ENCODE results near the gene PFKP. TPM values are rescaled to one million over a fixed set of nuclear protein-coding genes. Genes with fewer than 3 reads are reported as not detected.

Gene PFKP
- total RNA-seq, 3 donors from 2014 or later, result 239 to 271 (median 253) TPM

DNA sequence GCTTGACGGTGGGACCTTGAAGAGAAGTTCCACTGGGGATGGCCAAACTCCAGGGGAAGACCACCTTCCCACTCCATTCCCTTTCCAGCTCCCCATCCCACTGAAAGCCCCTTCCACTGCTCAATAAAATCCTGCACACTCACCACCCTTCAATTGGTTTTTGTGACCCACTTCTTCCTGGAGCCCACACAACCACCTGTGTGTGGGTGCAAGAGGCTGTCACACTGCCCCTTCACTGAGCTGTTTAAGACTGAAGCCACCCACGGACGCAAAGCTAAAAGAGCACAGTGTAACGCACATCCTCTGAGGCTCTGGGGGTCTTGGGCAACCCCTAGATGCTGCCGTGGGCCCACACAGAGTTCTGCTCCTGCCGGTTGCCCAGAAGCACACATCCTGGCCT, 118.0 kb downstream of the PFKP start:
- ATAC-seq, result no peak
- Mint-ChIP-seq H3K36me3 (ENCODE audit: insufficient read depth) (no peaks in the 10 kb centered on the region), H3K4me1 (ENCODE audit: low read depth) (peaks cover 13% of the 10 kb centered on the region), H3K9me3 (no peaks in the 10 kb centered on the region), H3K27me3 (ENCODE audit: low read depth) (peaks cover 11% of the 10 kb centered on the region), H3K4me3 (no peak overlapping the region)
- no peak for DNase-seq

DNA sequence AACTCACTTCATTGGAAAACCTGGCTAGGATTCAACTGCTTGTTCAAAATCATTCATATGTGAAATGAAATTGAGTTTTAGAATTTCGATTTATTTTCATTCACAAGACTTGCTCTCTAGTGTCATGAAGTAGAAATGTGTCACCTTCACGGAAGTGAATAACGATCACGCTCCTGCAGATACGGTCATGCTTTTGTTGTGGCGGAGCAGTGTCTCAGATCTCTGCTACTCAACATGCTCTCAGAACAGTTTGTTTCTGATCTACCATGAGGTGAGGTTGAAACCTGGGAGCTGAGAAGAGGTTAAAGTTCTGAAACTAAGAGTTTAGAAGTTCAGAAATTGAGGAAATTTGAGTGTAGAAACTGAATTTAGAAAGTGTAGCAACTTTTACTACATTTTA, 119.0 kb downstream of the PFKP start:
- Mint-ChIP-seq H3K4me1 (ENCODE audit: low read depth) (peaks cover 13% of the 10 kb centered on the region), H3K4me3 (peak overlapping the region; percentile 31), H3K27me3 (ENCODE audit: low read depth) (peaks cover 9% of the 10 kb centered on the region), H3K36me3 (ENCODE audit: insufficient read depth) (no peaks in the 10 kb centered on the region), H3K9me3 (no peaks in the 10 kb centered on the region)
- peak; percentile 32 for DNase-seq
- ATAC-seq, result peak; percentile 100

Other genes with a start within 250 kb of the PFKP start
- 100 to 1,000 TPM; 122 to 150 (median 144) TPM for gene PITRM1, start 105.2 kb downstream of the PFKP start, total RNA-seq